Loucy (cell line): ENCODE results near the gene PRDM2.

Source experiments
- H2AFZ ChIP-seq: fragments of 200-600 bp; sonication (generic); 2 replicates; pipeline ENCODE4 v1.6.0; 2016; ENCODE audit warnings: antibody characterized with exemption, mild to moderate bottlenecking, low read length, moderate library complexity
- H3F3A ChIP-seq: fragments of 200-600 bp; 2 replicates; pipeline ENCODE4 v1.6.0; 2016; ENCODE audit warnings: antibody characterized with exemption, low read depth, mild to moderate bottlenecking
- H3K27me3 ChIP-seq: fragments of 200-600 bp; sonication (generic); 2 replicates; pipeline ENCODE4 v1.6.1; 2014; ENCODE audit warnings: low read length, mild to moderate bottlenecking; ENCODE audit not compliant: insufficient read depth, poor library complexity, severe bottlenecking
- H3K36me3 ChIP-seq: fragments of 200-600 bp; sonication (generic); 2 replicates; pipeline ENCODE4 v1.6.1; 2016; ENCODE audit warnings: low read length; ENCODE audit not compliant: insufficient read depth
- H3K4me1 ChIP-seq: fragments of 200-600 bp; sonication (generic); 2 replicates; pipeline ENCODE4 v1.5.1; 2014; ENCODE audit warnings: low read length, mild to moderate bottlenecking; ENCODE audit not compliant: insufficient read depth, poor library complexity, severe bottlenecking
- H3K4me2 ChIP-seq: fragments of 200-600 bp; sonication (generic); 2 replicates; pipeline ENCODE4 v1.6.0; 2014; ENCODE audit warnings: antibody characterized with exemption, low read length, low read depth, mild to moderate bottlenecking; ENCODE audit not compliant: poor library complexity, severe bottlenecking
- H3K4me3 ChIP-seq: fragments of 200-600 bp; sonication (generic); 2 replicates; pipeline ENCODE4 v1.5.1; 2014; ENCODE audit warnings: low read length, mild to moderate bottlenecking, mixed read lengths; ENCODE audit not compliant: poor library complexity, severe bottlenecking
- H3K79me2 ChIP-seq: fragments of 200-600 bp; sonication (generic); 2 replicates; pipeline ENCODE4 v1.6.1; 2014; ENCODE audit warnings: low read length; ENCODE audit not compliant: insufficient read depth
- H3K9ac ChIP-seq: fragments of 200-600 bp; sonication (generic); 2 replicates; pipeline ENCODE4 v1.6.0; 2014; ENCODE audit warnings: mild to moderate bottlenecking, low read depth, low read length, moderate library complexity; ENCODE audit not compliant: poor library complexity, severe bottlenecking
- H3K9me2 ChIP-seq: fragments of 200-600 bp; sonication (generic); replicated peaks from 2 replicates; pipeline ENCODE4 v1.6.1; 2016; ENCODE audit warnings: low read depth, low read length, mixed read lengths
- H3K9me3 ChIP-seq: fragments of 200-600 bp; sonication (generic); 2 replicates; pipeline ENCODE4 v1.6.1; 2014; ENCODE audit warnings: mild to moderate bottlenecking, antibody characterized with exemption, low read length, low read depth; ENCODE audit not compliant: insufficient read depth
- H4K20me1 ChIP-seq: fragments of 200-600 bp; sonication (generic); 2 replicates; pipeline ENCODE4 v1.6.0; 2014; ENCODE audit warnings: antibody characterized with exemption, low read length, mild to moderate bottlenecking; ENCODE audit not compliant: insufficient read depth, poor library complexity, severe bottlenecking
- EZH2phosphoT487 ChIP-seq: fragments of 200-600 bp; IDR thresholded peaks from 2 replicates; pipeline ENCODE4 v1.6.1; 2018; ENCODE audit warnings: antibody characterized with exemption, mild to moderate bottlenecking, moderate library complexity, borderline replicate concordance
- TF ChIP-seq, protein P1 (sequence below): fragments of 200-600 bp; sonication (generic); conservative IDR thresholded peaks from 2 replicates; pipeline ENCODE4 v1.5.1; 2014; ENCODE audit warnings: mild to moderate bottlenecking, antibody characterized with exemption, low read length

The PRDM2 gene

DNA sequence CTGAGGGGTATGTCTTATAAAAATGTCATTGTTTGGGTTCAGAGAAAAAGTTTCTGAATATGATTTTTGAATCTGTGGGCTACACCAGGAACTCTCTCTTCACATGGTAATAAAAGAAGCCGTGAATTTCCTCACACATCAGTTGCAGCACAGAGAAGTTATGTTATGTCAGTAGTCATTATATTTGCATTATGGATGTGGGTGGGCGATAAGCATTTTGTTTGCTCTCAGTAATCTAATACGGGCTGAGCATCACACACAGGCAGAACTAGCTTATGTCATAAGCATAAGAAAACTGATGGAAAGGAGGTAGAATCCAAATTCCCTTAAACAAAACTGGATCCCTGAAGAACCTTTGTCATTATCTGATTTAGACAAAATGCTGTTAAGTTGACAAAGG lies 70.8 kb downstream of the PRDM2 start:
- H3K4me1 ChIP-seq, result no peaks in the 10 kb centered on the region
- H3K79me2 ChIP-seq, result peaks cover 99% of the 10 kb centered on the region
- no peaks in the 10 kb centered on the region for H3K9me2 ChIP-seq
- H3K9me3 ChIP-seq, result no peaks in the 10 kb centered on the region
- H3K9ac ChIP-seq, result no peak overlapping the region
- H3F3A ChIP-seq, result no peaks in the 10 kb centered on the region
- peaks cover 83% of the 10 kb centered on the region for H4K20me1 ChIP-seq
- TF ChIP-seq EZH2phosphoT487, result no peak
- TF ChIP-seq, protein P1, sequence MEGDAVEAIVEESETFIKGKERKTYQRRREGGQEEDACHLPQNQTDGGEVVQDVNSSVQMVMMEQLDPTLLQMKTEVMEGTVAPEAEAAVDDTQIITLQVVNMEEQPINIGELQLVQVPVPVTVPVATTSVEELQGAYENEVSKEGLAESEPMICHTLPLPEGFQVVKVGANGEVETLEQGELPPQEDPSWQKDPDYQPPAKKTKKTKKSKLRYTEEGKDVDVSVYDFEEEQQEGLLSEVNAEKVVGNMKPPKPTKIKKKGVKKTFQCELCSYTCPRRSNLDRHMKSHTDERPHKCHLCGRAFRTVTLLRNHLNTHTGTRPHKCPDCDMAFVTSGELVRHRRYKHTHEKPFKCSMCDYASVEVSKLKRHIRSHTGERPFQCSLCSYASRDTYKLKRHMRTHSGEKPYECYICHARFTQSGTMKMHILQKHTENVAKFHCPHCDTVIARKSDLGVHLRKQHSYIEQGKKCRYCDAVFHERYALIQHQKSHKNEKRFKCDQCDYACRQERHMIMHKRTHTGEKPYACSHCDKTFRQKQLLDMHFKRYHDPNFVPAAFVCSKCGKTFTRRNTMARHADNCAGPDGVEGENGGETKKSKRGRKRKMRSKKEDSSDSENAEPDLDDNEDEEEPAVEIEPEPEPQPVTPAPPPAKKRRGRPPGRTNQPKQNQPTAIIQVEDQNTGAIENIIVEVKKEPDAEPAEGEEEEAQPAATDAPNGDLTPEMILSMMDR, result no peak
- no peak overlapping the region for H2AFZ ChIP-seq
- H3K4me3 ChIP-seq, result no peak overlapping the region
- peaks cover 60% of the 10 kb centered on the region; the same call in 1 of the 2 replicates for H3K36me3 ChIP-seq
- H3K4me2 ChIP-seq, result no peak overlapping the region
- H3K27me3 ChIP-seq, result no peaks in the 10 kb centered on the region

DNA sequence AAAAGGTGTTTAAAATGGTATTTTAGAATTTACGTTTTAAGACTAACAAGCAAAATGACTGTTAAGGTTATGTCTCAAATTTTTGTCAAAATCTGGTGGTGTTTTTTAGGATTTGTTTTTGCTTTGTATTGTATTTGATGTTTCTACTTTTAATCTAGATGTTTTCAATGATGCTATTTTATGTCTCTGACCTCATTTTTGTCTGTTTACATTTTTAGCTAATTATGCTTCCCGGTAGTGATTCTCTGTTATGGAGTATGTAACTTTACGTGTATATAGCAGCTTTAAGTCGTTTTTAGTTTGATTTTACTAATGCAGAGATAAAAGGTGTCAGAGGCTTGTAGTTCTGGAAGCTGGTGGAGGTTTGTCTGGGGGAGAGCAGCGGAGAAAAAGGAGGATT lies 71.8 kb downstream of the PRDM2 start:
- Histone ChIP-seq H3K4me2 (no peak overlapping the region), H4K20me1 (peaks cover 74% of the 10 kb centered on the region), H3K36me3 (peaks cover 70% of the 10 kb centered on the region; the same call in 1 of the 2 replicates)

GRCh38 chr1:13772271-13772670 lies 72.3 kb downstream of the PRDM2 start:
- Histone ChIP-seq H3K27me3 (no peaks in the 10 kb centered on the region), H3F3A (no peaks in the 10 kb centered on the region), H3K4me3 (no peak overlapping the region), H3K4me2 (no peak overlapping the region), H3K79me2 (peaks cover 95% of the 10 kb centered on the region), H3K4me1 (no peaks in the 10 kb centered on the region), H3K9me2 (no peaks in the 10 kb centered on the region), H3K9me3 (no peaks in the 10 kb centered on the region), H2AFZ (no peak overlapping the region), H4K20me1 (peaks cover 71% of the 10 kb centered on the region), H3K9ac (no peak overlapping the region), H3K36me3 (peaks cover 76% of the 10 kb centered on the region; the same call in 1 of the 2 replicates)
- TF ChIP-seq, protein P1, result no peak
- TF ChIP-seq EZH2phosphoT487, result no peak

More for the DNA sequence above, 71.8 kb downstream of the PRDM2 start:
- no peaks in the 10 kb centered on the region for H3K27me3 ChIP-seq
- H3K4me1 ChIP-seq, result no peaks in the 10 kb centered on the region
- H2AFZ ChIP-seq, result no peak overlapping the region
- H3K9me2 ChIP-seq, result no peaks in the 10 kb centered on the region
- no peaks in the 10 kb centered on the region for H3K9me3 ChIP-seq
- H3K79me2 ChIP-seq, result peaks cover 96% of the 10 kb centered on the region
- TF ChIP-seq, protein P1, result no peak
- no peak for TF ChIP-seq EZH2phosphoT487
- no peak overlapping the region for H3K9ac ChIP-seq
- no peaks in the 10 kb centered on the region for H3F3A ChIP-seq
- no peak overlapping the region for H3K4me3 ChIP-seq
